Measurements from ENCODE around the gene CPXM1. TPM values are rescaled to one million over a fixed set of nuclear protein-coding genes. Genes with fewer than 3 reads are reported as not detected.

CPXM1 gene
- total and polyA plus RNA-seq, 8 donors = 8.1 to 93.7 (median 77.0) TPM

DNA sequence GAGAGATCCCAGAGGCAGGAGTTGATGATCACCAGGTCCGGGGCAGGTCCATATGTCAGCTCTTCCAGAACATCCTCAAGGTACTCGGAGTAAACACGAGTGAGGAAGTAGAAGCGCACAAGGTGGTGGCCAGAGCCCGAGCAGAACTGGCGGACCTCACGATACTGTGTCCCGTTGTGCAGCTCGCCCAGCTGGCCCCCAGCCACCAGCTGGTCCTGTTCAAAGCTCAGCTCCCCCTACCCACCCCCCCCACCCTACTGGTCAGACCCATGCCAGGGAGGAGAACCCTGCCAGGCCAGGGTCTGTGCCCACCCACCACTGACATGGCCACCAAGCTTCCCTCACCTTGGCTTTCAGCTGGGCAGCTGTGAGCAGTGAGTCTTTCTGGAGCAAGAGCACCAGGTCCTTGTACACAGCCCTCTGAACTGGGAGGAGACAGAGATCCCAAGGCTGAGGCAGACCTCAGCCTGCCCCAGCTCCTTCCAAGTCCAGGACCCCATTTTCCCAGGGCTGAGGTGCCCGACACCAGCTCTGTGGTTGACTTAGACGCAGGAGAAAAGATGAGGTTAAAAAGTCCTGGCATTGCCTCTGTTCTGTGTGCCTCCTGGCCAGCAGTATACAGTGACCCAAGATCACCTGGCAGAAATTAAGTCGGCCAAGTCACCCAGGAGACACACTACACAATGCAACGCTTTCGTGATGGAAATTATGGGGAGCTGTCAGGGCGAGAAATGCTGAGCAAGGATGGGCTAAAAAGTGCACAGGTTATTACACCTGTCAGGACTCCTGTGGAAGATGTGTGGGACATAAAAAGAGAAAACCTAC, 38.6 kb upstream of the CPXM1 start:
- H3K4me1 ChIP-seq = peaks cover 3 to 20% of the 10 kb centered on the region in 2 donors
- H3K4me3 ChIP-seq = peak overlapping the region in 1 of 2 donors; percentile 89
- DNase-seq (no peak), ATAC-seq (no peak)
- intact Hi-C loops (cut with DNase I) = no loop called here
- H3K36me3 ChIP-seq = peaks cover 0 to 24% of the 10 kb centered on the region in 2 donors
- H3K27me3 ChIP-seq = no peaks in the 10 kb centered on the region
- TF ChIP-seq, protein P1, sequence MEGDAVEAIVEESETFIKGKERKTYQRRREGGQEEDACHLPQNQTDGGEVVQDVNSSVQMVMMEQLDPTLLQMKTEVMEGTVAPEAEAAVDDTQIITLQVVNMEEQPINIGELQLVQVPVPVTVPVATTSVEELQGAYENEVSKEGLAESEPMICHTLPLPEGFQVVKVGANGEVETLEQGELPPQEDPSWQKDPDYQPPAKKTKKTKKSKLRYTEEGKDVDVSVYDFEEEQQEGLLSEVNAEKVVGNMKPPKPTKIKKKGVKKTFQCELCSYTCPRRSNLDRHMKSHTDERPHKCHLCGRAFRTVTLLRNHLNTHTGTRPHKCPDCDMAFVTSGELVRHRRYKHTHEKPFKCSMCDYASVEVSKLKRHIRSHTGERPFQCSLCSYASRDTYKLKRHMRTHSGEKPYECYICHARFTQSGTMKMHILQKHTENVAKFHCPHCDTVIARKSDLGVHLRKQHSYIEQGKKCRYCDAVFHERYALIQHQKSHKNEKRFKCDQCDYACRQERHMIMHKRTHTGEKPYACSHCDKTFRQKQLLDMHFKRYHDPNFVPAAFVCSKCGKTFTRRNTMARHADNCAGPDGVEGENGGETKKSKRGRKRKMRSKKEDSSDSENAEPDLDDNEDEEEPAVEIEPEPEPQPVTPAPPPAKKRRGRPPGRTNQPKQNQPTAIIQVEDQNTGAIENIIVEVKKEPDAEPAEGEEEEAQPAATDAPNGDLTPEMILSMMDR (IDR thresholded peaks at IDR 0.05) = no peak
- no peaks in the 10 kb centered on the region for H3K9me3 ChIP-seq
- H3K27ac ChIP-seq = no peak overlapping the region

GRCh38 chr20:2838170-2838797, 37.9 kb upstream of the CPXM1 start:
- TF ChIP-seq, protein P1 (IDR thresholded peaks at IDR 0.05) = no peak
- no peak overlapping the region for H3K4me3 ChIP-seq
- peaks cover 3 to 20% of the 10 kb centered on the region in 2 donors for H3K4me1 ChIP-seq
- intact Hi-C loops (cut with DNase I) = no loop called here
- no peaks in the 10 kb centered on the region for H3K9me3 ChIP-seq
- H3K36me3 ChIP-seq = peaks cover 0 to 24% of the 10 kb centered on the region in 2 donors
- H3K27ac ChIP-seq = no peak overlapping the region
- DNase-seq (no peak), ATAC-seq (no peak)
- H3K27me3 ChIP-seq = no peaks in the 10 kb centered on the region

DNA sequence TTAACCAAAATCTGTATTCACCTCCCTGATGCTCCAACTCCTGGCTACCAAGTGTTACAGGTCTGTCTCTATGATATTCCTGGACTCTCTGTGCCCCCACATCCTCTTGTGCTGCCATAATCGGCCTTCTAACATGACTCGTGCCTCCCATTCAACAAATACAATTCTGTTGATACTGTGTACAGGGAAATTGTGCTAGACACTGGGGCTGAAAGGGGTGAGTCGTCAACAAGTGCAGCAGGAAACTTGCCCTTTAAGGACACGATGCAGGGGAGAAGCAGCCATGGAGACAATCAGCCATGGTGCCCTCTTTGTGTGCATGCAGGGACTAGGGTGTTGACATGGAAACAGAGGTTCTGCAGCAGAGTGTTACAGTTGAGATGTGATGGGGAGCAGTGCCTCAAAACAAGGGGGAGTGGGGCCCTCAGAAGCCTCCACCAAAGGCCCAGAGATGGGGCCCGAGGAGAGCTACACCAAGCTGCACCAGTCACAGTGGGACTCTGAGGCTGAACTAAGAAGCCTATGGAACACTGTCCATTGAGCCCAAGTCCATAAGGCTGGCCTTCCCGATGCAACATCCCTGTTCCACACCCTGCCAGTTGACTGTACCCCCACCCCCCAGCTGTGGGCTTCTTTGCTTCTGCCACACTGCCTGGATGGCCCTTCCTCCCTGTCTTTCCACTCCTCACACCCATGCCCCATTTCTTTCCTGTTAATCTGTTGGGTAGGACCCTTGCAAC, 37.0 kb upstream of the CPXM1 start:
- intact Hi-C loops (cut with DNase I) = no loop called here
- no peaks in the 10 kb centered on the region for H3K27me3 ChIP-seq
- no peak overlapping the region for H3K27ac ChIP-seq
- no peaks in the 10 kb centered on the region for H3K9me3 ChIP-seq
- DNase-seq (no peak), ATAC-seq (no peak)
- H3K4me3 ChIP-seq = no peak overlapping the region
- peaks cover 0 to 24% of the 10 kb centered on the region in 2 donors for H3K36me3 ChIP-seq
- TF ChIP-seq, protein P1 (IDR thresholded peaks at IDR 0.05) = no peak
- H3K4me1 ChIP-seq = peaks cover 6 to 22% of the 10 kb centered on the region in 2 donors

DNA sequence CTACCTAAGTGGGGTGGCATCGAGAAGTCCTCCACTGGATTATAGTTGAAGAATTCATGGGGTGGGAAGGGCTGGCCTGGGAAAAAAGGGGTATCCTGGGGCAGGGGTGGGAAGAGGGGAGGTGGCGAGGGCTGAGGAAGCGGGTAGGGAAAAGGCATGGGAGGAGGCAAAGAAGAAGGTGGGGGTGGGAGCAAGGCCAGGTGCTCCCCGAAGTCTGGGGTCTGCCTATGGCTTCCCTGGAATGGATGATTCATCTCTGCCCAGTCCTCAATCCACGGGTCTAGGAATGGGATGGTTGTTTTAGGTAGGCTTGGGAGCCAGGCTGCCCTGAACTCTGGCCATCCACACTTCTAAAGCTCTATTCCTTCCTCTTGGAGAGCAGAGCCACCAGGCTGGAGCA, 35.6 kb upstream of the CPXM1 start:
- H3K9me3 ChIP-seq = no peaks in the 10 kb centered on the region
- no peak overlapping the region for H3K27ac ChIP-seq
- ATAC-seq = no peak
- TF ChIP-seq, protein P1 (IDR thresholded peaks at IDR 0.05) = no peak
- no peak overlapping the region for H3K4me3 ChIP-seq
- peaks cover 0 to 24% of the 10 kb centered on the region in 2 donors for H3K36me3 ChIP-seq
- peaks cover 3 to 21% of the 10 kb centered on the region in 2 donors for H3K4me1 ChIP-seq
- H3K27me3 ChIP-seq = no peaks in the 10 kb centered on the region
- intact Hi-C loops (cut with DNase I) = no loop called here
- no peak for DNase-seq

All from left lung (tissue), 10 donors.